Glomerular visceral epithelial cell (primary cell): ENCODE results near the gene ISLR.

Experiments used
- DNase-seq: peaks from one replicate; pipeline ENCODE4 v3.0.0-alpha.2; 2016; ENCODE audit errors: extremely low spot score

The ISLR gene, protein sequence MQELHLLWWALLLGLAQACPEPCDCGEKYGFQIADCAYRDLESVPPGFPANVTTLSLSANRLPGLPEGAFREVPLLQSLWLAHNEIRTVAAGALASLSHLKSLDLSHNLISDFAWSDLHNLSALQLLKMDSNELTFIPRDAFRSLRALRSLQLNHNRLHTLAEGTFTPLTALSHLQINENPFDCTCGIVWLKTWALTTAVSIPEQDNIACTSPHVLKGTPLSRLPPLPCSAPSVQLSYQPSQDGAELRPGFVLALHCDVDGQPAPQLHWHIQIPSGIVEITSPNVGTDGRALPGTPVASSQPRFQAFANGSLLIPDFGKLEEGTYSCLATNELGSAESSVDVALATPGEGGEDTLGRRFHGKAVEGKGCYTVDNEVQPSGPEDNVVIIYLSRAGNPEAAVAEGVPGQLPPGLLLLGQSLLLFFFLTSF

DNA sequence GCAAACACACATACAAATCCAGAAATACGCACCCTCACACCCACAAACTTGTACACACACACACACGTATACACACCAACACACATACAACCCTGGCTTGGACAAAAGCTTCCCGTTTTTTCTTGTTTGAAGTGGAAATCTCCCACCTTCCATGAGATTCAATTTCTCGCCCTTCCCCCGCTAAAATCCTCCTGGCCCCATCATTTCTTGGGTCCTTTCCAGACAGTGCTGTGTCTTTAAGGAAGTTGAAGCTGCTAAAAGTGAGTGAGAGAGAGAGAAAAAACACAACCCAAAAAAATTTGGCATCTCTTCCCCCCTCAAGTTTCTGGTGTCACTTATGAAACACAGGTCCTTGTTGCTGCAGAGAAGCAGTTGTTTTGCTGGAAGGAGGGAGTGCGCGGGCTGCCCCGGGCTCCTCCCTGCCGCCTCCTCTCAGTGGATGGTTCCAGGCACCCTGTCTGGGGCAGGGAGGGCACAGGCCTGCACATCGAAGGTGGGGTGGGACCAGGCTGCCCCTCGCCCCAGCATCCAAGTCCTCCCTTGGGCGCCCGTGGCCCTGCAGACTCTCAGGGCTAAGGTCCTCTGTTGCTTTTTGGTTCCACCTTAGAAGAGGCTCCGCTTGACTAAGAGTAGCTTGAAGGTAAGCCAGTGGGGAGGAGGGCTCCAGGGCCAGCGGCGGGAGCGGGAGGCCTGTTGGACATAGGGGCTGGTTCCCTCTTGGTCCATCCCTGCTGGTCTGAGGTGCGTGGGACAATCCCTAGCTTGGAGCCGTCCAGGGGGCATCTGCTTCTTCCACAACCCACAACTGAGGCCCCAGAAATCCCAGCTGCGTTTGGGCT is at the start of gene ISLR:
Gene ISLR, plus strand, starts transcription at position 331 of the 839 bp plus-strand sequence. CDS start 1,149 bp downstream, outside the sequence.
- no peak for DNase-seq

DNA sequence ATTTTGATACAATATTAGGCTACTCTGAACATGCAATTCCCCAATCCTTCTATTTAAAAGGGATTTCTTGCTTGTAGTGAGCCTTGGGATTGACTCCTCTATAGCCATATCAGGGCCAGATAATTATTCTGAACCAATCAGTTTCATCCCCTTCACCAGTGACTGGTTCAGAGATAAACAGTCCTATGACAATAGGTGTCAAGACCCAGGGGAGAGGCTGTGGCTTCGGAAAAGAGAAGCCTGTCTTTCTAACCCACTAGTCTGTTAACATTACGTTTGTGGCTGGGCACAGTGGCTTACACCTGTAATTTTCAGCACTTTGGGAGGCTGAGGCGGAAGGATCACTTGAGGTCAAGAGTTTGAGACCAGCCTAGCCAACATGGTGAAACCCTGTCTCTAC is 49.3 kb upstream of the ISLR start:
- DNase-seq = no peak

DNA sequence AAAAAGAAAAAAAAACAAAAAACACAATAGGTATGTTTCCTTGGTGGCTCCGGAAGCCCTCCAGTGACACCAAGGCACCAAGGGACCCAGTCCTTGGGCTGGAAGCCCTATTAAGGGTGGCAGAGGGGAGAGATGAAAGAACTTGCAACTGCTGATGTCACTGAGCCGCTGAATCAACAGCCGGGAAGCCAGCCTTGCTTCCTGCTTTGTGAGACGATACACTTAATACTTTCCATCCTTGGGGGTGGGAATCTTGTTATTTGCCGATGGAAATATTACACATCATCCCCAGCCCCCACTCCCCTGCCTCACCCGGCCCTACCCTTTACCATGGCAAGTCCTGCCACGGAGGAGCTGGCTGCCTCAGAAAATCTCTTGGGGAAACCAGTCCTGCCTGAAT is 48.8 kb upstream of the ISLR start:
- DNase-seq = no peak

DNA sequence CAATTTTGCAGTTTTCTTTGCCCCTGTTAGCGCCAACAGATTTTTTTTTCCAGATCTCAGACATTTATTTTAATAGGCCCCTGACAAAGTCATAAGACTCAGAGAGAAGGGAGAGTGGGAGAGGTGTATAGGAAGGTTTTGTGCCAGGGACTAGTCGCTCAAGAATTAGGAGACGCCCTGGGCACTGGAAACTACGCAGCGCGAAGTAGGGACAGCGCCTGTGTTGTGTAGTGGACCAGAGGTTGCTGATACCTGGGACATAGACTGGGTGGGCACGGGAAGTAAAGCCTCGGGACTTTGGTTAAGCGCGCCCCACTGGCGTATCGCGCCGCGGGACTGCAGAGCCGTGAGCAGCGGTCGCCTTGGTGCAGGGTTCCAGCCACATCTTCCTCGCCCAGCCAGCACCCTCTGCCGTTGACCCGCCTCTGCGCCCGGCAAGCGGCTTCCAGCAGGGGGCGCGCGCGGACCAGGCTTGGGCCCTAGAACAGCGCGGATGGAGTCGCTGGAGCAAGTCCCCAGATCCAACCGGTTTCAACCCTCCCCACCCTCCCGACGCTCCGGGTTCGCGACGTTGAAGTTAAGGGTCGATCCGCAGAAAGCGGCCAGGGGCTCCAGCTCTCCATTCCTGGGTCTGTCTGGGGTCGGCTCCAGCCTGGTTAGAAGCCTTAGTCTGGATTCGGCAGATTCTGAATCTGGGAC is 46.1 kb upstream of the ISLR start:
- peak; percentile 81 for DNase-seq

DNA sequence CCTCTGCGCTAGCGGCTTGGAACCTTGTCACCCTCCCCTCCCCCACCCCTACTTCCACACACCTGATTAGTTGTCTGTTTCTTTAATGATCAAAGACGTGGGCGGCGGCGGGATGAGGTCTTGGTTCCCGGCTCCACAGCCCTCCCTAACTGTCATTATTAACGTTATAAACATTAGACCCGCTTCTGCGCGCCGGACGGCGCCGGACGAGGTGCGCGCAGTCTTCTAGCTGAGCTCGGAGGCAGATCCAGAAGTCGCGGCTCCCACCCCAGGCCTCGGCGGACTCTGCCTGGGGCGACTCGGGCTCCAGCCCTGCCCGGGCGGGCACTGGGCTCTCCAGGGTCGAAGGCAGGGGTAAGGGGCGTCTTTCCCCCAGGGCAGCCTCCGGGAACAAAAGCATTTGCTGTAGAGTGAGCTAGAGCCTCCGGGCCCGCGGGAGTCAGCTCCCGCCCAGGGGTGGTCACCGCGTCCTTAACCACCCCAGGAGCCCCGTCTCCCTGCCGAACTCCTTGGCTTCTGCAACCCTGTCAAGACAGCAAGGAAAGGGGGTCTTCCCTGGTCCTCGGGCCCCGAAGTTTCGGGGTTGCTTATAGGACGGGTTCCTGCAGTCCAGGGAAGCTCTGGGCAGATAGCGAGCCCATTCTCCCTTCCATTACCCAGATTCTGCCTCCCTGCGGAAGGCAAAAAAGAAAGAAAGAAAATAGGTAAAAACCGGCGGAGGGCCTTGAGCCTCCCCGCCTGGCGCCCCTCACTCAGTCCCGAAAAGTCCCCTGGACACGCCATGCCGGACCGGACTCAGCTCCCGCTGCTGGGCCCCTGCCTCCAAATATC is 45.3 kb upstream of the ISLR start:
- no peak for DNase-seq

DNA sequence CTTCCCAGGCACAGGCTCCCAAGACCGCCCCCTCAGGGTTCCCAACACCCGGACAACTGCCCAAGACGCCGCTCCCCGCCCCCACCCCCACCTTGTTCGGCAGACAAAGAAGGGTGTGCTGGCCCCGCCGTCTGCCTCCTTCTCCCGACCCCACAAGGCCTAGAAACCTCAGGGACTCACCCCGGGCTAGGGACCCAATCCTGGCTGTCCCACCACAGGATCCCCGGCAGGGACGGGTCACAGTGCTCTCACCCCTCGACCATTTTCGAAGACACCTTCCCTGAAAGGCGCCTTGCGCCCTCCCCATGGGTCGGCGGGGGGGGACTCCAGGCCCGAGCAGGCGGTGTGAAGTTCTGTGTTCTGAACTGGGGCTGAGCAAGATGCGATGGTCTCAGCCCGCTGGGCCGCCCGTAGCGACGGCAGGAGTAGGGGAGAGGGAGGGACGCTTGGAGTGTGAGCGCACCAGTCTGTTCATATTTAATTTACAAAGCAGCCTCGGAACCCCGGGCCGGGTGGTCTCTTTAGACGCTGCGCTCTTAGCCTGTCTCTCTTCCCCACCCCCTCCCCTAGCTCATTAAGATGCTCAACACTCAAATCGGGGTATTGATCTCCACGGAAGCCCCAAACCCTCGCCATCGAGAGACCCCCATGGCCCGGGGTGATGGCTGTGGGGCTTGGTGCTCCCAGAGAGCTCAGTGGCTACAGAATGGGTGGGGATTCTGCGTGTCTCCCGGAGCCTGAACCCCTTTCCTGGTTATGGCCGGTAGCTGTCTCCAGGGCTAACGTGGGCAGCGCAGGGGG is 44.5 kb upstream of the ISLR start:
- DNase-seq = no peak

DNA sequence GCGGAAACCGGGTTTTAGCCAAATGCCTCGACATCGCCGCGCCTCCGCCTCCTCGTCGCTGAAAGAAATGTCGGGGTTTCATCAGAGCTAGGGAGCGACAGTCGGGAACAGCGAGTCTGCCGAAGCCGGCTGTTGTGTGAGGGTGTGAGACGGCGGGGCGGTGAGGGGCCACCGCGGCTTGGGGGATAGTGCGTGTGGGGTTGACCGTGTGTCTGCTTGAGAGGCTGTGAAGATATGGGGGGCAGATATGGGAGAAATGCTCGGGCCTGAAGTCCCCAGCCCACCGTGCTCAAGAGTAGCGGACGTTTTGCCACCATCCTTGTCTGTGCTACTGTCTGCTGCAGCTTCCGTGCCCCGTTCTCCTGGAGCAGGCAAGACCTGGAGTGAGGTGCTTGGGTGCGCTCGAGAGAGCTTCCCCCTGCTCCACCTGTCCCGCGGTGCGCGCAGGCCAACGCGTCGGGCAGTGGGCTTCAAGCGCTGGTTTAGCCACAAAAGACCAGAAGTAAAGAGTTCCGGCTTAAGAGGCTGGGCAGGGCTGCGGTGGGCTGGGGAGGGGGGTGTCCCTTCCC is 43.8 kb upstream of the ISLR start:
- DNase-seq = no peak

DNA sequence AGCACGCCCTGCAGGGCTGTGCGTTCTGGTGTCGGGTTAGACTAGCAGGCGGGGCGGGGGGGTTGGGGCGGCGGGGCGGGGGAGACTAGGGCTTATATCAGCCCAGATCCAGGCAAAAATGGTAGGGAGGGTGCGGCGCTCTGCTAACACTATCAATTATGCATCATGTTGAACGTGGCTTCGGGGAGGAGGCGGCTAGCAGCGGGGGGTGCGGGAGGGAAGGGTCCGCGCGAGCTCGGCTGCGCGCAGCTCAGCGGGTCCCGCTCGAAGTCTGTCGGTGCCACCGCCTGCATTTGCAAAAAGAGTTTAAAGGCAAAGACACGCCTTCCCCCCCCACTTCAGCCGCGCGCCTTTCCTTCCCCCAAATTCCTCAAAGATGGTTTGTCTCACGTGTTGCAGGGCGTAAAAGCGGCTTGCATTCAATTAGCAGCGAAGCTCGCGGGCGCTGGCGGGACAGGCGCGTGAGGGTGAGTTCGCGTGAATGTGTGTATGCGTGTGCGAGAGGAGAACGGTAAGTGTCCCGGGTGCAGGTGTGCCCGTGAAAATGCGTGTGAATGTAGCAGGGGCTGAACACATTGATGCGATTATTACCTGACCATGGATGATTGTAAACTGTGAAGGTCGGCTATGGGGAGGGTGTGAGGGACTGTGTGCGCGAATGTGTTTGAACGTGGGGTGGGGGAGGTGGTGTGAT is 43.2 kb upstream of the ISLR start, which contains the start of gene ISLR2:
Gene ISLR2, plus strand, starts transcription at position 432 of the 694 bp plus-strand sequence. CDS start 2,169 bp downstream, outside the sequence.
- no peak for DNase-seq

DNA sequence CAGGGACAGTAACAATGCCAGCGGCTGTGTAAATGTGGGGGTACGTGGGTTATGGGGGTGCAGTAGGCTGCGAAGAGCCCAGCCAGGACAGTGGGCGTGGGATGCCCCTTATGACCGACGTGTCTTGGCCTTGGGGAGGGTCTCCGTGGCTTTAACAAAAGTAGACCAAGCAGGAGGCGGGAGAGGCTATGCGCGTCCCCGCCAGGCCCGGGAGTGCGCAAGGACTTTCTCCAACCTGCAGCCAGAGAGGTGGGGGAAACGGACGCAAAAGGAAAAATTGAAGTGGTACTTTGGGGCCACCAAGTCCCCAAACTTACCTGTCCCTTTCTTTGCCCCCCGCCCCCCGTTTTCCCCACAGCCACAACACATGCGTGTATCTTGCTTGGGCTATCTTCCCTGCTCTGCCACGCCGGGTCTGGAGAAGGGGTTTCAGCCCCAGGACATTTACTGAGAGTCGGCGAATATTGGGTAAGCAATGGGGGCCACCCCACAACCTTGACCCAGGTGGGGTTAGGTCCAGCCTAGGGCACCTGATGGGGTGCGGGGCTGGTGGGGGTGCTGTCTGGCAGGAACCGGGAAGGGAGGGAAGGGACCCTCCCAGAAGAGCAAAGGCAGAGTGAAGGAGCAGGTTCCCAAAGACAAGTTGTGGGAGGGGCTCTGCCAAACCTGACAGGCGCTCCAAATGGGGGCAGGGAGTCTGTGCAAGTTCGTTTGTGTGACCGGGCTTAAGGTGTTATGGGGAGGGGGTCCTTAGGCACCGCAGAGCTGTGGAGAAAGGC is 42.5 kb upstream of the ISLR start:
- DNase-seq = no peak

DNA sequence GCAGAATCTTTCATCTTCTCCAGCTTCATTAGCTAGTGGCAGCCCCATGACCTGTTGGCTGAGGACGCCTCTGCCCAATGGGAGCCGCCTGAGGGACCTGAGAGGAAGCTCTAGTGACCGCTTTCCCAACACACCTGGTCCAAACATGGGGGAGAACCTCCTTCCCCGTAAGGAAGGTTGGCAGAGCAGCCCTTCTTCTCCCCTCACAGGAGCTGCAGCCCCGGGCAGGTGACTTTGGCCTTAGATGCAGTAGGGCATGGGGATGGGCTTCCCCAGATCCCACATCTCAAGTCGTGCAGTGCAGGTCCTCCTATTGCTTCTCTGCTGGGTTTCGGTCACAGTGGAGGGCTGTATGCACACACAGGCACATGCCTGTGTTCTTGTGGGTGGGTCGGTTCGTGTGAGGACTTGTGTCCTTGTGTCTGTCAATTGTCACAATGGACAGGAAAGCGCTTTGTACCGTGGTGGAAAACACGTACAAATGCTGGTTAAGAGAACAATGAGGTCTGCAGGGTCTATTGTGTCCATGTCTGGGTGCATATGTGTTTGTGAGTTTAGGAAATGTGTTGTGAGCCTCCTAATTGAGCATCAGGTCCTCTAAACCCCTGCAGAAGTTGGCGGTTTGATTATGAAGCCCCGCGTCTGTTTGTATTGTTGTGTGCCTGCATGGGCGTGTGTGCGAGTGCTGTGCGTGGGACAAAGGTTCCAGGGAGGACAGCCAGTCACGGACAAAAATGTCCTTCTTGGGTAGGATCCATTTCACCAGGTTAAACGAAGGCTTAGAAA is 41.7 kb upstream of the ISLR start:
- no peak for DNase-seq

DNA sequence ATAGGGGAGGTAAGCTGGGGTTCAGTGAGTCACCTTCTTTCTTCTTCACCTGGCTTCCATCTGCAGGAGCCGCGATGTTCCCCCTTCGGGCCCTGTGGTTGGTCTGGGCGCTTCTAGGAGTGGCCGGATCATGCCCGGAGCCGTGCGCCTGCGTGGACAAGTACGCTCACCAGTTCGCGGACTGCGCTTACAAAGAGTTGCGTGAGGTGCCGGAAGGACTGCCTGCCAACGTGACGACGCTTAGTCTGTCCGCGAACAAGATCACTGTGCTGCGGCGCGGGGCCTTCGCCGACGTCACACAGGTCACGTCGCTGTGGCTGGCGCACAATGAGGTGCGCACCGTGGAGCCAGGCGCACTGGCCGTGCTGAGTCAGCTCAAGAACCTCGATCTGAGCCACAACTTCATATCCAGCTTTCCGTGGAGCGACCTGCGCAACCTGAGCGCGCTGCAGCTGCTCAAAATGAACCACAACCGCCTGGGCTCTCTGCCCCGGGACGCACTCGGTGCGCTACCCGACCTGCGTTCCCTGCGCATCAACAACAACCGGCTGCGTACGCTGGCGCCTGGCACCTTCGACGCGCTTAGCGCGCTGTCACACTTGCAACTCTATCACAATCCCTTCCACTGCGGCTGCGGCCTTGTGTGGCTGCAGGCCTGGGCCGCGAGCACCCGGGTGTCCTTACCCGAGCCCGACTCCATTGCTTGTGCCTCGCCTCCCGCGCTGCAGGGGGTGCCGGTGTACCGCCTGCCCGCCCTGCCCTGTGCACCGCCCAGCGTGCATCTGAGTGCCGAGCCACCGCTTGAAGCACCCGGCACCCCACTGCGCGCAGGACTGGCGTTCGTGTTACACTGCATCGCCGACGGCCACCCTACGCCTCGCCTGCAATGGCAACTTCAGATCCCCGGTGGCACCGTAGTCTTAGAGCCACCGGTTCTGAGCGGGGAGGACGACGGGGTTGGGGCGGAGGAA is 40.5 kb upstream of the ISLR start:
- DNase-seq = no peak

DNA sequence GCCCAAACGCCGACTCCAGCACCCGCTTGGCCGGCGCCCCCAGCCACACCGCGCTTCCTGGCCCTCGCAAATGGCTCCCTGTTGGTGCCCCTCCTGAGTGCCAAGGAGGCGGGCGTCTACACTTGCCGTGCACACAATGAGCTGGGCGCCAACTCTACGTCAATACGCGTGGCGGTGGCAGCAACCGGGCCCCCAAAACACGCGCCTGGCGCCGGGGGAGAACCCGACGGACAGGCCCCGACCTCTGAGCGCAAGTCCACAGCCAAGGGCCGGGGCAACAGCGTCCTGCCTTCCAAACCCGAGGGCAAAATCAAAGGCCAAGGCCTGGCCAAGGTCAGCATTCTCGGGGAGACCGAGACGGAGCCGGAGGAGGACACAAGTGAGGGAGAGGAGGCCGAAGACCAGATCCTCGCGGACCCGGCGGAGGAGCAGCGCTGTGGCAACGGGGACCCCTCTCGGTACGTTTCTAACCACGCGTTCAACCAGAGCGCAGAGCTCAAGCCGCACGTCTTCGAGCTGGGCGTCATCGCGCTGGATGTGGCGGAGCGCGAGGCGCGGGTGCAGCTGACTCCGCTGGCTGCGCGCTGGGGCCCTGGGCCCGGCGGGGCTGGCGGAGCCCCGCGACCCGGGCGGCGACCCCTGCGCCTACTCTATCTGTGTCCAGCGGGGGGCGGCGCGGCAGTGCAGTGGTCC is 39.7 kb upstream of the ISLR start:
- no peak for DNase-seq

DNA sequence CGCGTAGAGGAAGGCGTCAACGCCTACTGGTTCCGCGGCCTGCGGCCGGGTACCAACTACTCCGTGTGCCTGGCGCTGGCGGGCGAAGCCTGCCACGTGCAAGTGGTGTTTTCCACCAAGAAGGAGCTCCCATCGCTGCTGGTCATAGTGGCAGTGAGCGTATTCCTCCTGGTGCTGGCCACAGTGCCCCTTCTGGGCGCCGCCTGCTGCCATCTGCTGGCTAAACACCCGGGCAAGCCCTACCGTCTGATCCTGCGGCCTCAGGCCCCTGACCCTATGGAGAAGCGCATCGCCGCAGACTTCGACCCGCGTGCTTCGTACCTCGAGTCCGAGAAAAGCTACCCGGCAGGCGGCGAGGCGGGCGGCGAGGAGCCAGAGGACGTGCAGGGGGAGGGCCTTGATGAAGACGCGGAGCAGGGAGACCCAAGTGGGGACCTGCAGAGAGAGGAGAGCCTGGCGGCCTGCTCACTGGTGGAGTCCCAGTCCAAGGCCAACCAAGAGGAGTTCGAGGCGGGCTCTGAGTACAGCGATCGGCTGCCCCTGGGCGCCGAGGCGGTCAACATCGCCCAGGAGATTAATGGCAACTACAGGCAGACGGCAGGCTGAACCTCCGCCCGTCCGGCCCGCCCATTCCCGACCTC is 39.0 kb upstream of the ISLR start:
- peak; percentile 64 for DNase-seq

DNA sequence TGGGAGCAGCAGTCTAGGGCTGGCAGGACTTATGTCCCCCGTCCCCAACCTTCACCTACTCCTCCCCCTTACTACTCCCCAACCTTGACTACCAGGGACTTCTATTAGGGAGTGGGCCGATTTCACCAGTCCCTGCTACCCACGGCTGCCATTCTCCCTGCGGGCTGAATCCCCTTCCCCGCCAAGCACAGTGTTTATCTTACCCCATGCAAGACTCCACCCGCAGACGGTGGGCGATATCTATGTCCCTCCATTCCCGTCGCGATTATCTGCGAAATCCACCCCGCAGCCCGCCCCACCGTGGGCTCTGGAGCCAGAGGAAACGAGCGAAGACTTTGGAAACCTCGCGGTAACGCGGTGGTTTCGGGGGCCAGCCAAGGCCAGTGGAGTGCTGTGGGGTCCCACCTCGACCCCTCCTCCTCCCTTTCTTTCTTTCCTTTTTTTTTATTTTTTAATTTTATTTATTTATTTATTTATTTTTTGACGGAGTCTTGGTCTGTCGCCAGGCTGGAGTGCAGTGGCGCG is 38.4 kb upstream of the ISLR start:
- no peak for DNase-seq

DNA sequence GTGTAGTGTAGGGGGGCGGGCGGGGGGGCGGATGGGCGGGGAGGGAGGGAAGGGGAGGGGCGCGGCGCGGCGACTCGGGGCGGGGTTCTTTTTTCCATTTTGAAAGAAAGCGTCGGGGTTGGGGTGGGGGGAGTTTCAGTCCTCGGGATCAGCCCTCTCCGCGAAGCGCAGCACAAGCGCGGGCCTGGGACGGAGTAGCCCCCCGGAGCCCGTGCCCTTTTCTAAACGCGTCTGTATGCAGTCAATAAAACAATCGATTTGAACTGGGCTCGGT is 37.0 kb upstream of the ISLR start:
- no peak for DNase-seq
